HG03565 (cell line): ENCODE measurements around the gene LCNL1.

ENCODE experiments used
- ATAC-seq: cut with Tn5 transposase; IDR thresholded peaks from one replicate; pipeline ENCODE4 v1.9.1; 2021; ENCODE audit warnings: mild to moderate bottlenecking, moderate library complexity; ENCODE audit not compliant: unreplicated experiment

LCNL1 gene

DNA sequence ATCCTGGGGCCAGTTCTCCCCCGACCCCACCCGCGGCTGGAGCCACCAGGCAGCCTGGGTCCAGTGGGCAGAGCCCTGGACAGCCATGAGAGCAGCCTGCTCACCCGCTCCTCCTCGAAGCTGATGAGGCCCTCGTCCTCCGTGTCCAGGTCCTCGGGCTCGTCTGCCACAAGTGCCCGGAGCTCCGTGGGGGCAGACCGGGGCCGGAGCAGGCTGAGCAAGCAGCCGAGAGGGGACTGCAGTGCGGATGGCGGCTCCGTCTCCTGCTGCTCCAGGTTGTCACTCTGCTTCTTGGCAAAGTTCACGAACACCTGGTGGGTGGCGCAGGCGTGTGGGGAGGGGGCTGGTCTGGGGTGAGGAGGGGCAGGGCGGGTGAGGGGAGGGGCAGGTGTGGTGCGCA lies 25.5 kb downstream of the LCNL1 start:
- ATAC-seq: no peak

GRCh38 chr9:137009217-137009616 lies 26.4 kb downstream of the LCNL1 start:
- ATAC-seq: no peak

DNA sequence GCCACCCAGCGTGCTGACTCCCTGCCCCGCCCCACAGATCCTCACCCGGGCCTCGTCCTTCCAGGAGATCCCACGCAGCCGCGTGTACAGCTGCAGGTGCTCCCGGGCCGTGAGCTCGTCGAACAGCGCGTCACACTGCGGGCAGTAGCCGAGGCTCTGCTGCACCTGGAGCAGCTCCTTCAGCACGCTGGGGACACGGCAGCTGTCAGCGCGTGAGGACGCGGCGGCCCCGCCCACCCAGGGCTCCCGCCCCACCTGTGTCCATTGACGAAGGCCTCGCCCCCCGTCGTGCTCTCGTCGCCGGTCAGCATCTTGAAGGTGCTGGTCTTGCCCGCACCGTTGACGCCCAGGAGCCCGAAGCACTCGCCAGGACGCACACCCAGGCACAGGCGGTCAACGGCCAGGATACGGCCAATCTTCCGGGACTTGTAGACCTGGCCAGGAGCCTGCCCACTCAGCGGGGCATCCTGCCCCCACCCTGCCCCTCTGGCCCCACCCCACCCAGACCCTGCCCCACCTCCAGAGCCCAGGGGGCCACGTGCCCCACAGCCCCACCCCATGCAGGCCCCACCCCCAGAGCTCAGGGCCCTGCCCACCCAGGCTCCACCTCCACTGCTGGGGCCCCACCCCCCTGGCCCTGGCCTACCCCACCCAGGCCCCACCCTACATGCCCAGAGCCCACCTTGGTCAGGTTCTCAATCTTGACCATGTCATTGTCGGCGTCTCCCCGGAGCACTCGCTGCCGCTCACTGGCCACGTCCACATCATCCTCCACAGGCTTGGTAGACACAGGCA lies 27.3 kb downstream of the LCNL1 start:
- no peak for ATAC-seq

DNA sequence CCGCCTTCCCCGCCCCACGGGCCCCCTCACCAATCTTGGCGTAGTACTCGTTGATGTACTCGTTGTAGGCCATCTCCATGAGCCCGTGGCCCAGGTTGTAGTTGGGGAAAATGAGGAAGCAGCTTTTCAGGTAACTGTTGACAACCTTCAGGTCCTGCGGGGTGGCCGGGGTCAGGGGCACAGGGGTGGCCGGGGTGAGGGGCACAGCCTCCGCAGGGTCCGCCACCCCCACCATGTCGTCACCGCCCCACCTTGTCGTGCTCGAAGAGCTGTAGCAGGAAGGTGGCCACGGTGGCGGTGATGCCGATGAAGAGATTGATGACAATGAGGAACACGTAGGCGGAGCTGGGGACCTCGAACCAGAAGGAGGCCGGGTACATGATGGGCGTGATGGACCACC lies 28.4 kb downstream of the LCNL1 start:
- ATAC-seq: no peak

GRCh38 chr9:137011907-137012675 lies 29.3 kb downstream of the LCNL1 start:
- ATAC-seq: no peak

GRCh38 chr9:137012694-137013570 lies 30.1 kb downstream of the LCNL1 start:
- ATAC-seq: no peak

DNA sequence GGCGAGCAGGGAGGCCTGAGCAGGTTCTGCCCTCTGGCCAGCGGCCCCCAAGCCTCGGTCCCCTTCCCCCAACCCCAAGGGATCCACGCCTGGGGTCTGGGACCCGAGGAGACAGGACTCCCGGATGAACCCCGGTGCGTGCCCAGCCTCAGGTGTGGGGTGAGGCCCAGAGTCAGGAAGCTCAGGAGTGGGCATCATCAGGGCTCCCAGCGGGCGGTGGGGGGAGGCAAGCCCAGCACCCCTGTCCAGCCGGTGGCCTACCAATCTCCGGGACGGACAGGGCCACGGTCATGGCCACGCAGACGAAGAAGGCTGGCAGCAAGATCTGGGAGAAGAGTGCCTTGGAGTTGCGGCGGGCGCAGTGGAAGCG lies 30.8 kb downstream of the LCNL1 start:
- no peak for ATAC-seq

DNA sequence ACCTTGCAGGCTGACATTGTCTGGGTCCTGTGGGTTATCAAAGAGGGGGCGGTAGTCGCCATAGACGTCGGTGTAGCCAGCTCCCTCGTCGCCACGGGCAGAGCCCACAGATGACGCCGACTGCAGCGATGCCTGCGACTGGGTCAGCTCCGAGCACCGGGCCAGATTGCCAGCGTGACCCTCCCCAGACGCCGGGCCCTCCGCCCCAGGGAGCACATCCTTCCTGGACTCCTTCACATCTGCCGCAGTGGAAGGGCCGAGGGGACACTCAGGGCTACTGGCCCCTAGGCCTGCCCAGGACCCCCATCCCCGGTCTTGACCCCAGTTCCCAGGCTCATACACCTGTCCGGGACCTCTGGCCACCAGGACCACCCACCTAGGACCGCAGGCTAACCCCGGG lies 31.4 kb downstream of the LCNL1 start:
- ATAC-seq: no peak

DNA sequence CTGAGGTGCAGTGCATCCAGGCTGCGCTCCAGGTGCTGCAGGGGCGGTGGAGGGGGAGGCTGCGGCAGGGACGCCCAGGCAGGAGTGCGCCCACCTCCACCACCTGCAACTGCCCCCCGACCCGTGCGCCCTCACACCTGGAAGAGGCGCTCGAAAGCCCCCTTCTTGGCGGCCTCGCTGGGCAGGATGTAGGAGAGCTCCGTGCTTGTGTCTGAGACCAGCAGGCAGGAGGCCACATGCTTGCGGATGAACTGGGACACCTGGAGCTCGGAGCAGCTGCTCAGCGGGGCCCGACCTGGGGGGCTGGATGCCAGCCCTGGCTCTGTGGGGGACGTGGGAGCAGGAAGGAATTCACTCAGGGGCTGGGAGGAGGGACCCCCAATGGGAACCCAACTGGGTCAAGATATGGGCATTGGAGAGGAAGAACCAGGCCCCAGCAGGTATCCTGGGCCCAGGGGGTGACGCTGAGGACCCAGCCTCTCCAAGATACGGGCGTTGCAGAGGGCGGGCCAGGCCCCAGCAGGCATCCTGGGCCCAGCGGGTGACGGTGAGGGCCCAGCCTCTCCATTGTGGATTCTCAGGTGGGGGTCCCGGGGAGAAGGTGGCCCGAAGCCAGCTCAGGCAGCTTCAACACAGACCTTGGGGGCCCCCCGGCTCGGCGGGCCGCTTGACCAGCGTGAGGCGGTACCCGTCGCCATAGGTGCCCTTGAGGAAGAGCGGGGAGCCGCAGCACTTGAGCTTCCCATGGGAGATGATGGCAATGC lies 32.2 kb downstream of the LCNL1 start:
- ATAC-seq: no peak

DNA sequence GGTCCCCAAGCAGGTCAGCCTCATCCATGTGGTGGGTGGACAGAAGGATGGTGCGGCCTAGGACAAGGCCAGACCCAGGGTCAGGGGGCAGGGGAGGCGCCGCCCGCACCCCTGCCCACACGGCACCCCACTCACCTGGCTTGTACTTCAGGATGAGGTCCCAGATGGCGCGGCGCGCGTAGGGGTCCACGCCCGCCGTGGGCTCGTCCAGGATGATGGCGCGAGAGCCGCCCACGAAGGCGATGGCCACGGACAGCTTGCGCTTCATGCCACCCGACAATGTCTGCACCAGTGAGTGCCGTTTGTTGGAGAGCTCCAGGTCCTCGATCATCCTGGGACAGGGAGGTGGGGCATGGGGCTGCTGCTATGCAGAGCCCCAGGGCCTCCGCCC lies 32.7 kb downstream of the LCNL1 start:
- ATAC-seq: no peak

- no peak for ATAC-seq
These were observed 33.2 kb downstream of the LCNL1 start for GRCh38 chr9:137015976-137016375.

GRCh38 chr9:137016436-137016835 lies 33.6 kb downstream of the LCNL1 start:
- no peak for ATAC-seq

DNA sequence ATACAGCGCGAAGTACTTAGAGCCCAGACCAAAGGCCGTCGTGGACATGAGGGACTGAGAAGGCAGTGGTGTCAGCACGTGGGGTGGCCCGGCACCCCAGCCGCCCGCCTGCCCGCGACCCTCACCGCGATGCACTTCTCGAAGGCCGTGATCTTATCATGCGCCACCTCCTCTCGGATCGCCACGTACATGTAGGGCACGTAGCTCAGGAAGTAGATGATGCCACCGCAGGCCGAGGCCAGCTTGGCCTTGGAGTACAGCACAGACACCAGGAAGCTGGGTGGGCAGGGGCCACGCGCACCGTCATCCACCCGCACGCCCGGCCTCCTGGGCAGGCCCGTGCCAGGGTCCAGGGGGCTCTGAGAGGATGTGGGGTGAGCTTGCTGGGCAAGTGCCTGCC lies 34.3 kb downstream of the LCNL1 start:
- no peak for ATAC-seq

GRCh38 chr9:137017791-137018497 lies 35.2 kb downstream of the LCNL1 start:
- ATAC-seq: no peak

GRCh38 chr9:137018761-137019559 lies 36.2 kb downstream of the LCNL1 start:
- ATAC-seq: no peak

GRCh38 chr9:137019891-137020683 lies 37.3 kb downstream of the LCNL1 start:
- ATAC-seq: no peak

DNA sequence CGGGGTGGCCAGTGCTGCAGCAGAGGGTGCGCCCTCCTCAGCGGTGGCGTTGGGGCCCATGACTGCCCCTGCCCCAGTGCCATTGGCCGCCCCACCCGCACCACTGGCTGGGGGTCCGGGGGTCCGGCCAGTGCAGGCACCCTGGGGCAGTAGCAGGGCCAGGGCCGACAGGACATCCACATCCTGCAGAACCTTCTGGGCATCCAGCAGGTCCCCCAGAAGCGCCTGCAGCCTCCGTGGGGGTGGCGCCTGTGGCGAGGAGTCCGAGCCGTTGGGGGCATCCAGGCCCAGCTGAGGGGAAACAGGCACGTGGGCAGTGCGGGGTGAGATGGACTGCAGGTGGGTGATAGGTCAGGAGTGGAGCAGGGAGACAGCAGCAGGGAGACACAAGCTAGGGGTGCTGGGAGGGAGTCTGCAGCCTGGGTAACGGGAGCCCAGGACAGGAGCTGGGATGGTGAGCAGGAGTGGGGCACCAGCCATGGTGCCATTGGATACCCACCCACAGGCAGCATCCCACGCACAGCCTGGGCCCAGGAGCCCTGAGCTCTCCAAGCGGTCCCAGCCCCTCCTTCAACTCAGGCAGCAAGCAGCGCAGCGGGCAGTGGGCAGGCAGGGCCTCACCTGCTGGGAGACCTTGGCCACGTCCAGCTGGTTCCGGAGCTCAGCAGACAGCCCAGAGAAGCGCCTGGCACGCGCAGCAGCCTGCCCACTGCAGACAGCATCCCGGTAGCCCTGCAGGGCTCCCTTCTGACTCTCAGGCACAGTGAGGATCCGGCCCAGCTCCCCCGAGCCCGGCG lies 38.2 kb downstream of the LCNL1 start:
- no peak for ATAC-seq

DNA sequence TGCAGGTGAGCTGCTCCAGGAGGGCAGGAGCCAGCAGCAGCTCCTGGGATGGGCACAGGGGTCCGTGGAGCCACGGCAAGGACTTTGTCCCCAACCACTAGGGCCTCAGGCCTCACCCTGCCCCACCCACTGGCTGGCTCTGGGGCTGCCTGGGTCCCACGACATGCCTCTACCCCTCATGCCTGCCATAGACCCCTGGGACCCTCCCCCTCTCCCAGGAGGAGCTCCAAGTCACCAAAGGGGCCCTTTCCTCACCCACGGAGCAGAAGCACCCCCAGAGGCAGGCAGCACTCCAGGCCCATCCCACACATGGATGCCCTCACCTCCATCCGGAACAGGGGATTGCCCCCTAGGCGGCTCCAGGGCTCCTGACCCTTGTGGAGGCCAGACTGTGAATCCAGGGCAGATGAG lies 38.8 kb downstream of the LCNL1 start:
- no peak for ATAC-seq
